ENCODE measurements around the gene NYAP2. TPM values are rescaled to one million over a fixed set of nuclear protein-coding genes. Genes with fewer than 3 reads are reported as not detected.

NYAP2 gene
- polyA plus RNA-seq, 3 donors: not detected

DNA sequence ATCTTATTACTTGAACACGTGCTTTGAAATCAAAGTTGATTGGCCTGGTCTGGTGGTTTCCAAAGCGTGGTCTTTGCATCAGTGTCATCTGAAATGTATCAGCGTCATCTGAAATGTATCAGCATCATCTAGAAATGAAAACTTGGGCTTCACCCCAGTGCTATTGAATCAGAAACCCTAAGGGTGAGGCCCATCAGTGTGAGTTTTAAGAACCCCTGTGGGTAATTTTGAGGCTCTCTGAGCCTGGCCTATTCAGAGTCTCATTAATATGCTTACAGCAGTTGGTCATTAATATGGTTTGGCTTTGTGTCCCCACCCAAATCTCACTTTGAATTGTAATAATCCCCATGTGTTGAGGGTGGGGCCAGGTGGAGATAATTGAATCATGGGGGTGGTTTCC is 85.2 kb downstream of the NYAP2 start:
- Histone ChIP-seq H3K9ac (ENCODE audit: insufficient read depth, low read length, poor library complexity, severe bottlenecking) (no peak overlapping the region), H3K27ac (ENCODE audit: low read depth in 1 of 2, low read length in 2 of 2) (no peak overlapping the region), H3K79me2 (ENCODE audit: insufficient read depth, low read length) (no peaks in the 10 kb centered on the region), H3K4me2 (replicated peaks; ENCODE audit: extremely low read depth, low read length, poor library complexity, severe bottlenecking) (no peak overlapping the region), H3K27me3 (ENCODE audit: control insufficient read depth in 2 of 2, insufficient read depth in 2 of 2, low read length in 2 of 2) (no peaks in the 10 kb centered on the region), H4K20me1 (ENCODE audit: insufficient read depth, low read length) (no peaks in the 10 kb centered on the region), H2AFZ (ENCODE audit: insufficient read depth, low read depth, low read length, poor library complexity, severe bottlenecking) (no peak overlapping the region), H3K9me3 (replicated peaks in 1 of 2; ENCODE audit: control insufficient read depth in 1 of 2, insufficient read depth in 1 of 2, low read length in 2 of 2) (peaks cover 0 to 5% of the 10 kb centered on the region in 2 donors), H3K4me3 (replicated peaks in 1 of 3; ENCODE audit: low read depth in 2 of 3, low read length in 3 of 3) (no peak overlapping the region), H3K4me1 (ENCODE audit: control insufficient read depth in 1 of 2, insufficient read depth in 2 of 2, low read length in 2 of 2) (no peaks in the 10 kb centered on the region), H3K36me3 (replicated peaks in 1 of 2; ENCODE audit: control insufficient read depth in 1 of 2, insufficient read depth in 2 of 2, low read length in 2 of 2) (no peaks in the 10 kb centered on the region)
- H3K4me1 Mint-ChIP-seq: no peaks in the 10 kb centered on the region
- 89% methylated on average over 3 of the region's 3 CpGs for WGBS (ENCODE audit: insufficient coverage)
- no peak overlapping the region for H3K4me3 Mint-ChIP-seq
- no peak overlapping the region for H3K27ac Mint-ChIP-seq
- H3K9me3 Mint-ChIP-seq: peaks cover 1 to 4% (median 3%) of the 10 kb centered on the region in 7 donors
- TF ChIP-seq, protein P1, sequence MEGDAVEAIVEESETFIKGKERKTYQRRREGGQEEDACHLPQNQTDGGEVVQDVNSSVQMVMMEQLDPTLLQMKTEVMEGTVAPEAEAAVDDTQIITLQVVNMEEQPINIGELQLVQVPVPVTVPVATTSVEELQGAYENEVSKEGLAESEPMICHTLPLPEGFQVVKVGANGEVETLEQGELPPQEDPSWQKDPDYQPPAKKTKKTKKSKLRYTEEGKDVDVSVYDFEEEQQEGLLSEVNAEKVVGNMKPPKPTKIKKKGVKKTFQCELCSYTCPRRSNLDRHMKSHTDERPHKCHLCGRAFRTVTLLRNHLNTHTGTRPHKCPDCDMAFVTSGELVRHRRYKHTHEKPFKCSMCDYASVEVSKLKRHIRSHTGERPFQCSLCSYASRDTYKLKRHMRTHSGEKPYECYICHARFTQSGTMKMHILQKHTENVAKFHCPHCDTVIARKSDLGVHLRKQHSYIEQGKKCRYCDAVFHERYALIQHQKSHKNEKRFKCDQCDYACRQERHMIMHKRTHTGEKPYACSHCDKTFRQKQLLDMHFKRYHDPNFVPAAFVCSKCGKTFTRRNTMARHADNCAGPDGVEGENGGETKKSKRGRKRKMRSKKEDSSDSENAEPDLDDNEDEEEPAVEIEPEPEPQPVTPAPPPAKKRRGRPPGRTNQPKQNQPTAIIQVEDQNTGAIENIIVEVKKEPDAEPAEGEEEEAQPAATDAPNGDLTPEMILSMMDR (IDR thresholded peaks at IDR 0.05): no peak
- peaks cover 0 to 3% (median 2%) of the 10 kb centered on the region in 3 donors for H3K27me3 Mint-ChIP-seq (ENCODE audit: low read depth in 3 of 3)
- DNase-seq: no peak
- no peaks in the 10 kb centered on the region for H3K36me3 Mint-ChIP-seq
- intact Hi-C loops (cut with micrococcal nuclease): no loop called here

DNA sequence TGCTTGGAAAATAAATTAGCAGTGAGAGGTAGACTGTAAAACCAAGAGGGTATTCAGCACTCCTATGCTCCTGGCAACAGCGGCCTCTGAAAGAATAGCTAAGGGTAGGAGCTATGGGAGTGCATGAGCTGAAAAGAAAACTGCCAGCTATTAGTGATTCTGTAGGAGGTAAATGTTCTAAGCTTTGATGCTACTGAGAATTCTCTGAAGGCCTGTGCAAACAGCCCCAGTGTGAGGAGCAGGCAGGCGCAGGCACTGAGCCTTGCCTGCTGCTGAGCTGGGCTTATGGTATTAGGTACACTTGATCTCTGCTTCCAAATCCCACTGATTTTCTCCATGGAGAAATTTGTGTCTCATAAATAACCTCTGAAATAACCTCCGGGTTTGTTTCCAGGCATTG is 86.7 kb downstream of the NYAP2 start:
- Histone ChIP-seq H3K79me2 (ENCODE audit: insufficient read depth, low read length) (no peaks in the 10 kb centered on the region), H3K27ac (ENCODE audit: low read depth in 1 of 2, low read length in 2 of 2) (no peak overlapping the region), H3K9me3 (replicated peaks in 1 of 2; ENCODE audit: control insufficient read depth in 1 of 2, insufficient read depth in 1 of 2, low read length in 2 of 2) (peaks cover 0 to 5% of the 10 kb centered on the region in 2 donors), H3K4me1 (ENCODE audit: control insufficient read depth in 1 of 2, insufficient read depth in 2 of 2, low read length in 2 of 2) (no peaks in the 10 kb centered on the region), H3K9ac (ENCODE audit: insufficient read depth, low read length, poor library complexity, severe bottlenecking) (no peak overlapping the region), H3K36me3 (replicated peaks in 1 of 2; ENCODE audit: control insufficient read depth in 1 of 2, insufficient read depth in 2 of 2, low read length in 2 of 2) (no peaks in the 10 kb centered on the region), H3K27me3 (ENCODE audit: control insufficient read depth in 2 of 2, insufficient read depth in 2 of 2, low read length in 2 of 2) (no peaks in the 10 kb centered on the region), H3K4me2 (replicated peaks; ENCODE audit: extremely low read depth, low read length, poor library complexity, severe bottlenecking) (no peak overlapping the region), H3K4me3 (replicated peaks in 1 of 3; ENCODE audit: low read depth in 2 of 3, low read length in 3 of 3) (no peak overlapping the region), H2AFZ (ENCODE audit: insufficient read depth, low read depth, low read length, poor library complexity, severe bottlenecking) (no peak overlapping the region), H4K20me1 (ENCODE audit: insufficient read depth, low read length) (no peaks in the 10 kb centered on the region)
- TF ChIP-seq, protein P1 (IDR thresholded peaks at IDR 0.05): no peak
- H3K4me3 Mint-ChIP-seq: no peak overlapping the region
- no peaks in the 10 kb centered on the region for H3K4me1 Mint-ChIP-seq
- 100% methylated on average over 1 of the region's 3 CpGs for WGBS (ENCODE audit: insufficient coverage)
- no peak for DNase-seq
- no peaks in the 10 kb centered on the region for H3K36me3 Mint-ChIP-seq
- intact Hi-C loops (cut with micrococcal nuclease): no loop called here
- peaks cover 0 to 6% (median 2%) of the 10 kb centered on the region in 3 donors for H3K27me3 Mint-ChIP-seq (ENCODE audit: low read depth in 3 of 3)
- H3K9me3 Mint-ChIP-seq: peaks cover 1 to 4% (median 3%) of the 10 kb centered on the region in 7 donors
- no peak overlapping the region for H3K27ac Mint-ChIP-seq
